HepG2 (cell line): ENCODE results near the gene C1orf35. TPM values are rescaled to one million over a fixed set of nuclear protein-coding genes. Genes with fewer than 3 reads are reported as not detected.
A peak's percentile ranks its signal among the peaks of the same experiment; 100 is the strongest.

Experiments
- ATAC-seq: fragments of 200-7000 bp; cut with Tn5 transposase; 3 replicates; pipeline ENCODE4 v1.9.1; 2020; ENCODE audit warnings: mild to moderate bottlenecking, moderate library complexity
- BruUV-seq: library from RNA; stranded (reverse); fragments of 400-500 nt; replicated peaks from 2 replicates; lab custom pipeline; 2021; lab: Mats Ljungman, UMichigan
- CTCF ChIA-PET: fragments of 300-600 bp; formaldehyde crosslinking; extraction: SDS; loops from one replicate; lab custom pipeline; 2021; ENCODE audit warnings: low total read pairs, inconsistent platforms, low intra/inter-chr PET ratio; lab: Yijun Ruan, JAX
- POLR2A ChIA-PET: fragments of 350-600 bp; sonication (Branson Sonifier 250); formaldehyde crosslinking; loops from one replicate; lab custom pipeline; 2020; ENCODE audit warnings: antibody characterized with exemption, inconsistent platforms; lab: Yijun Ruan, JAX
- DNase-seq: peaks from one replicate; pipeline ENCODE4 v3.0.0-alpha.2; 2015; ENCODE audit warnings: low spot score
- FAIRE-seq: peaks from 3 replicates; lab custom pipeline; 2011; peaks lifted over from hg19 to GRCh38; lab: Jason Lieb, UNC
- H2AFZ ChIP-seq: one replicate; pipeline ENCODE4 v1.6.1; 2011; ENCODE audit warnings: low read length, inconsistent platforms
- H3K27ac ChIP-seq: fragments of 300-600 bp; 3 replicates; pipeline ENCODE4 v1.8.0; 2011; ENCODE audit warnings: mixed run types, mild to moderate bottlenecking, mixed read lengths, low read length, inconsistent platforms; ENCODE audit not compliant: insufficient read depth; ENCODE audit errors: extremely low read length
- H3K27me3 ChIP-seq, 2 experiments: fragments of 200-600 bp in 1 of 2; 2 replicates in 1 of 2; 3 replicates in 1 of 2; pipeline versions ENCODE4 v1.6.0 to v1.8.0; 2011; ENCODE audit warnings: low read length in 2 of 2, mild to moderate bottlenecking in 2 of 2, moderate library complexity in 2 of 2, inconsistent platforms in 1 of 2; ENCODE audit not compliant: insufficient read depth in 2 of 2, control insufficient read depth in 1 of 2
- H3K36me3 ChIP-seq, 2 experiments: fragments of 200-600 bp in 1 of 2; replicated peaks in 1 of 2; 2 replicates in 1 of 2; 3 replicates in 1 of 2; pipeline versions ENCODE4 v1.5.1 to v1.8.0; 2011; ENCODE audit warnings: low read length in 2 of 2, inconsistent platforms in 1 of 2; ENCODE audit not compliant: insufficient read depth in 2 of 2, control insufficient read depth in 1 of 2
- H3K4me1 ChIP-seq: 2 replicates; pipeline ENCODE4 v1.5.1; 2012; ENCODE audit warnings: low read length, inconsistent platforms; ENCODE audit not compliant: insufficient read depth
- H3K4me2 ChIP-seq: 2 replicates; pipeline ENCODE4 v1.6.0; 2011; ENCODE audit warnings: low read depth, low read length, inconsistent platforms
- H3K4me3 ChIP-seq, 3 experiments: fragments of 200-600 bp in 1 of 3; sonication (generic), shearing (Covaris generic) in 1 of 3; replicated peaks in 1 of 3; 2 replicates each; pipeline ENCODE4 v1.5.1; 2011 to 2016; ENCODE audit warnings: low read length in 3 of 3, inconsistent platforms in 2 of 3, low read depth in 2 of 3, mild to moderate bottlenecking in 2 of 3, control low read depth in 1 of 3, mixed read lengths in 1 of 3; ENCODE audit not compliant: insufficient read depth in 1 of 3
- H3K79me2 ChIP-seq: one replicate; pipeline ENCODE4 v1.6.1; 2011; ENCODE audit warnings: low read length, inconsistent platforms; ENCODE audit not compliant: insufficient read depth
- H3K9ac ChIP-seq: 2 replicates; pipeline ENCODE4 v1.6.0; 2011; ENCODE audit warnings: mild to moderate bottlenecking, low read depth, low read length, inconsistent platforms; ENCODE audit not compliant: insufficient read depth
- H3K9me3 ChIP-seq: 2 replicates; pipeline ENCODE4 v1.5.1; 2012; ENCODE audit warnings: mild to moderate bottlenecking, low read length
- H4K20me1 ChIP-seq: 2 replicates; pipeline ENCODE4 v1.6.0; 2011; ENCODE audit warnings: inconsistent platforms, mild to moderate bottlenecking, low read length, moderate library complexity; ENCODE audit not compliant: insufficient read depth
- DRAP1 ChIP-seq: IDR thresholded peaks from 2 replicates; pipeline ENCODE4 v1.6.1; 2016; ENCODE audit warnings: missing genetic modification reagents, missing compliant biosample characterization
- FOSL1 ChIP-seq: sonication (generic); formaldehyde crosslinking; IDR thresholded peaks from 2 replicates; pipeline ENCODE4 v1.9.0; 2021; ENCODE audit warnings: missing genetic modification reagents, borderline replicate concordance
- HNRNPUL1 ChIP-seq: fragments of 200-400 bp; formaldehyde crosslinking; IDR thresholded peaks from 2 replicates; pipeline ENCODE4 v1.6.1; 2017; ENCODE audit warnings: low read depth, mild to moderate bottlenecking, low read length, moderate library complexity
- SMARCC2 ChIP-seq: fragments of 450-650 bp; IDR thresholded peaks from 2 replicates; pipeline ENCODE4 v1.6.1; 2017; ENCODE audit warnings: antibody characterized with exemption, mild to moderate bottlenecking
- SP4 ChIP-seq: sonication (generic); formaldehyde crosslinking; IDR thresholded peaks from 2 replicates; pipeline ENCODE4 v1.8.1; 2023; ENCODE audit warnings: mild to moderate bottlenecking, missing genetic modification reagents
- XBP1 ChIP-seq: sonication (generic); formaldehyde crosslinking; IDR thresholded peaks from 2 replicates; pipeline ENCODE4 v1.5.0; 2020; ENCODE audit warnings: missing genetic modification reagents
- ZBTB38 ChIP-seq: sonication (generic); formaldehyde crosslinking; IDR thresholded peaks from 2 replicates; pipeline ENCODE4 v1.5.1; 2020; ENCODE audit warnings: mild to moderate bottlenecking, missing genetic modification reagents
- ZFP36 ChIP-seq: fragments of 150-350 bp; IDR thresholded peaks from 2 replicates; pipeline ENCODE4 v1.6.1; 2018; ENCODE audit warnings: borderline replicate concordance, low read length, low read depth; ENCODE audit not compliant: partially characterized antibody
- ZFX ChIP-seq: sonication (generic); formaldehyde crosslinking; IDR thresholded peaks from 2 replicates; pipeline ENCODE4 v1.4.0; 2020; ENCODE audit warnings: mild to moderate bottlenecking, low read depth, missing genetic modification reagents, moderate library complexity
- ZNF20 ChIP-seq: sonication (generic); formaldehyde crosslinking; IDR thresholded peaks from 2 replicates; pipeline ENCODE4 v1.4.0; 2020; ENCODE audit warnings: mild to moderate bottlenecking, moderate library complexity, missing genetic modification reagents
- ZNF329 ChIP-seq: sonication (generic); formaldehyde crosslinking; IDR thresholded peaks from 2 replicates; pipeline ENCODE4 v1.9.0; 2021; ENCODE audit warnings: low read depth, mild to moderate bottlenecking, missing genetic modification reagents
- ZNF430 ChIP-seq: sonication (generic); formaldehyde crosslinking; IDR thresholded peaks from 2 replicates; pipeline ENCODE4 v1.9.0; 2021; ENCODE audit warnings: mild to moderate bottlenecking, missing genetic modification reagents
- ZNF772 ChIP-seq: sonication (generic); formaldehyde crosslinking; IDR thresholded peaks from 2 replicates; pipeline ENCODE4 v1.5.0; 2020; ENCODE audit warnings: mild to moderate bottlenecking, missing genetic modification reagents
- ZNF784 ChIP-seq: sonication (generic); formaldehyde crosslinking; IDR thresholded peaks from 2 replicates; pipeline ENCODE4 v1.5.1; 2020; ENCODE audit warnings: missing genetic modification reagents, mild to moderate bottlenecking, borderline replicate concordance
- WGBS: methylation state at CpG from one replicate; pipeline ENCODE4 v1.1.6; 2017; ENCODE audit warnings: low lambda C conversion rate; 5-methylcytosine and 5-hydroxymethylcytosine counted together
- in situ Hi-C: cut with HindIII; loops from 2 replicates; pipeline ENCODE4 v1.10.0; 2017; ENCODE audit warnings: low pct_unique_long_range_greater_than_20kb; ENCODE audit not compliant: extremely low pct_ligation_motif_present
- intact Hi-C: fragments of 100-400 bp; cut with micrococcal nuclease; formaldehyde crosslinking; loops from one replicate; pipeline ENCODE4 v1.10.0; 2022; ENCODE audit not compliant: unreplicated experiment
- polyA plus RNA-seq, 8 experiments: library from polyadenylated mRNA; depleted of rRNA in 3 of 8; stranded (reverse) in 7 of 8; unstranded in 1 of 8; fragments of >200 nt; fragmentation: Illumina TruSeq in 4 of 8; extraction: Trizol in 4 of 8; gene quantifications; 2 replicates each; pipeline versions ENCODE4 v1.2.1 to v1.2.3, GENCODE V29; 2011 to 2016; ENCODE audit warnings: low read depth in 4 of 8, missing spikeins in 1 of 8, mixed read lengths in 1 of 8; ENCODE audit not compliant: insufficient read depth in 1 of 8
- total RNA-seq, 5 experiments: library from RNA; depleted of rRNA; stranded (reverse); fragments of >200 nt; fragmentation: Illumina TruSeq; extraction: Trizol; gene quantifications; 2 replicates each; pipeline ENCODE4 v1.2.3, GENCODE V29; 2016; ENCODE audit warnings: low read depth in 1 of 5
- TF ChIP-seq, protein P1 (sequence below): sonication (generic); formaldehyde crosslinking; IDR thresholded peaks from 2 replicates; pipeline ENCODE4 v1.4.0; 2020; ENCODE audit warnings: low read depth, mild to moderate bottlenecking, missing genetic modification reagents
- TF ChIP-seq, protein P2 (sequence below): IDR thresholded peaks from 2 replicates; pipeline ENCODE4 v1.6.1; 2016
- TF ChIP-seq, protein P3 (sequence below): sonication (generic); formaldehyde crosslinking; IDR thresholded peaks from 2 replicates; pipeline ENCODE4 v1.5.0; 2020; ENCODE audit warnings: mild to moderate bottlenecking, missing genetic modification reagents, borderline replicate concordance

Gene C1orf35
- total and polyA plus RNA-seq, 2 of the 13 experiments (the other 11 are each of a cell fraction or from before 2014, with no cell fraction given), result 8.1 to 19.3 TPM

- FAIRE-seq, result no peak
- no peaks in the 10 kb centered on the region for H3K27me3 ChIP-seq
- peaks cover 37% of the 10 kb centered on the region for H3K4me1 ChIP-seq
- POLR2A ChIA-PET, result interaction anchor here (1.3 to 7.9 kb wide), 4 partner anchors 9 to 16 kb away, joined by 4 to 72 read pairs (median 8); partner anchors contain the start of genes GUK1 and IBA57
- H3K27ac ChIP-seq, result peak within 1 kb of the TSS; percentile 73
- H2AFZ ChIP-seq, result no peak within 1 kb of the TSS
- H3K9me3 ChIP-seq, result no peaks in the 10 kb centered on the region
- peak within 1 kb of the TSS; percentile 54 to 78 (median 63) for H3K4me3 ChIP-seq
- peak; percentile 75 for ATAC-seq
- DNase-seq, result peak; percentile 56
- peaks cover 2 to 17% of the 10 kb centered on the region in 2 experiments; a peak in 4 of 5 replicates for H3K36me3 ChIP-seq
- BruUV-seq, result TSS peak; percentile 62
- in situ Hi-C loops, result no loop called here
- WGBS, result no CpG with 5 or more reads among the region's 17 CpGs
- CTCF ChIA-PET, result no interaction called here
- intact Hi-C loops, result no loop called here
- peak within 1 kb of the TSS; percentile 96 for H3K4me2 ChIP-seq
- H3K79me2 ChIP-seq, result peaks cover 22% of the 10 kb centered on the region
- H3K9ac ChIP-seq, result peak within 1 kb of the TSS; percentile 77
- peaks cover 9% of the 10 kb centered on the region; the same call in 1 of the 2 replicates for H4K20me1 ChIP-seq
- TF ChIP-seq, protein P1, sequence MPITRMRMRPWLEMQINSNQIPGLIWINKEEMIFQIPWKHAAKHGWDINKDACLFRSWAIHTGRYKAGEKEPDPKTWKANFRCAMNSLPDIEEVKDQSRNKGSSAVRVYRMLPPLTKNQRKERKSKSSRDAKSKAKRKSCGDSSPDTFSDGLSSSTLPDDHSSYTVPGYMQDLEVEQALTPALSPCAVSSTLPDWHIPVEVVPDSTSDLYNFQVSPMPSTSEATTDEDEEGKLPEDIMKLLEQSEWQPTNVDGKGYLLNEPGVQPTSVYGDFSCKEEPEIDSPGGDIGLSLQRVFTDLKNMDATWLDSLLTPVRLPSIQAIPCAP (CRISPR knock-in tag), result no peak
- TF ChIP-seq ZNF20 (CRISPR knock-in tag) (no peak), ZFX (CRISPR knock-in tag) (no peak; the same call in 1 of the 2 replicates), DRAP1 (CRISPR knock-in tag) (no peak; the same call in 1 of the 2 replicates), ZNF329 (CRISPR knock-in tag) (no peak), SP4 (CRISPR knock-in tag) (no peak), ZFP36 (no peak), SMARCC2 (no peak), ZBTB38 (CRISPR knock-in tag) (no peak), HNRNPUL1 (no peak), XBP1 (CRISPR knock-in tag) (no peak), ZNF430 (CRISPR knock-in tag) (no peak), ZNF784 (CRISPR knock-in tag) (no peak), FOSL1 (CRISPR knock-in tag) (no peak), ZNF772 (CRISPR knock-in tag) (no peak)
- TF ChIP-seq, protein P2, sequence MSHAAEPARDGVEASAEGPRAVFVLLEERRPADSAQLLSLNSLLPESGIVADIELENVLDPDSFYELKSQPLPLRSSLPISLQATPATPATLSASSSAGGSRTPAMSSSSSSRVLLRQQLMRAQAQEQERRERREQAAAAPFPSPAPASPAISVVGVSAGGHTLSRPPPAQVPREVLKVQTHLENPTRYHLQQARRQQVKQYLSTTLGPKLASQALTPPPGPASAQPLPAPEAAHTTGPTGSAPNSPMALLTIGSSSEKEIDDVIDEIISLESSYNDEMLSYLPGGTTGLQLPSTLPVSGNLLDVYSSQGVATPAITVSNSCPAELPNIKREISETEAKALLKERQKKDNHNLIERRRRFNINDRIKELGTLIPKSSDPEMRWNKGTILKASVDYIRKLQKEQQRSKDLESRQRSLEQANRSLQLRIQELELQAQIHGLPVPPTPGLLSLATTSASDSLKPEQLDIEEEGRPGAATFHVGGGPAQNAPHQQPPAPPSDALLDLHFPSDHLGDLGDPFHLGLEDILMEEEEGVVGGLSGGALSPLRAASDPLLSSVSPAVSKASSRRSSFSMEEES (CRISPR knock-in tag), result no peak
- TF ChIP-seq, protein P3, sequence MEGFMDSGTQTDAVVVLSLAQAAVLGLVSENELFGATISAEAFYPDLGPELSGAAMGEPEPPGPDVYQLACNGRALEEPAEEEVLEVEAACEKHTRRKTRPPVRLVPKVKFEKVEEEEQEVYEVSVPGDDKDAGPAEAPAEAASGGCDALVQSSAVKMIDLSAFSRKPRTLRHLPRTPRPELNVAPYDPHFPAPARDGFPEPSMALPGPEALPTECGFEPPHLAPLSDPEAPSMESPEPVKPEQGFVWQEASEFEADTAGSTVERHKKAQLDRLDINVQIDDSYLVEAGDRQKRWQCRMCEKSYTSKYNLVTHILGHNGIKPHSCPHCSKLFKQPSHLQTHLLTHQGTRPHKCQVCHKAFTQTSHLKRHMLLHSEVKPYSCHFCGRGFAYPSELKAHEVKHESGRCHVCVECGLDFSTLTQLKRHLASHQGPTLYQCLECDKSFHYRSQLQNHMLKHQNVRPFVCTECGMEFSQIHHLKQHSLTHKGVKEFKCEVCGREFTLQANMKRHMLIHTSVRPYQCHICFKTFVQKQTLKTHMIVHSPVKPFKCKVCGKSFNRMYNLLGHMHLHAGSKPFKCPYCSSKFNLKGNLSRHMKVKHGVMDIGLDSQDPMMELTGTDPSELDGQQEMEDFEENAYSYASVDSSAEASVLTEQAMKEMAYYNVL (CRISPR knock-in tag), result 0 out of 2 replicates have a peak, but pooled peaks have one; percentile 15
These were observed 46.4 kb upstream of the C1orf35 start, which contains the start of gene GJC2 for GRCh38 chr1:228149406-228150119. Gene GJC2, plus strand, starts transcription at chr1:228149930. Its CDS starts 7,829 bp downstream, at chr1:228157759.
